ENCODE data around the gene LPCAT2.

The LPCAT2 gene

DNA sequence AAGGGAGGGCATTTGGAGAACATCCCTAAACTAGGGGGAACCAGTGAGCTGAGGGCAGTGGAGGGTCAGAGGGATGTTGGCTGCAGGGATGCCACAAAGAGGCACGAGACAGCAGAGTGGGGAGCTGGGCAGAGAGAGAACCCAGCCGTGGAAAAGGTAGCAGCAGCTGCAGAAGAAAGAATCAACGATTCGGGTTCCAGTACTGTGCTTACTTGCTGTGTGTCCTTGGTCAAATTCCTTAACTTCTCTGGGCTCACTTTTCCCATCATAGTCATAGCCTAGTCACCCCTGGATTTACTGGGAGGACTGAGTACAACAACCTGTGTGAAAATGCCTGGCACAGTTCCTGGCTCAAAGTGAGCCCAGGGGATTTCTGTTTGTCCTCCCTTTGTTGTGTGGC lies 42.7 kb upstream of the LPCAT2 start:
- TF ChIP-seq TEAD4 (IDR thresholded peaks at IDR 0.05) (no peak), FOXM1 (IDR thresholded peaks at IDR 0.05; ENCODE audit: borderline replicate concordance, low read depth) (no peak), TAF1 (IDR thresholded peaks at IDR 0.05; ENCODE audit: low read depth) (no peak), EGR1 (IDR thresholded peaks at IDR 0.05) (no peak), ZBTB7A (IDR thresholded peaks at IDR 0.05; ENCODE audit: low read depth) (no peak), EP300 (IDR thresholded peaks at IDR 0.05; ENCODE audit: borderline replicate concordance) (no peak), TCF12 (IDR thresholded peaks at IDR 0.05; ENCODE audit: low read depth) (no peak)
- TF ChIP-seq, protein P1, sequence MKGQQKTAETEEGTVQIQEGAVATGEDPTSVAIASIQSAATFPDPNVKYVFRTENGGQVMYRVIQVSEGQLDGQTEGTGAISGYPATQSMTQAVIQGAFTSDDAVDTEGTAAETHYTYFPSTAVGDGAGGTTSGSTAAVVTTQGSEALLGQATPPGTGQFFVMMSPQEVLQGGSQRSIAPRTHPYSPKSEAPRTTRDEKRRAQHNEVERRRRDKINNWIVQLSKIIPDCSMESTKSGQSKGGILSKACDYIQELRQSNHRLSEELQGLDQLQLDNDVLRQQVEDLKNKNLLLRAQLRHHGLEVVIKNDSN (IDR thresholded peaks at IDR 0.05): no peak
- TF ChIP-seq, protein P2, sequence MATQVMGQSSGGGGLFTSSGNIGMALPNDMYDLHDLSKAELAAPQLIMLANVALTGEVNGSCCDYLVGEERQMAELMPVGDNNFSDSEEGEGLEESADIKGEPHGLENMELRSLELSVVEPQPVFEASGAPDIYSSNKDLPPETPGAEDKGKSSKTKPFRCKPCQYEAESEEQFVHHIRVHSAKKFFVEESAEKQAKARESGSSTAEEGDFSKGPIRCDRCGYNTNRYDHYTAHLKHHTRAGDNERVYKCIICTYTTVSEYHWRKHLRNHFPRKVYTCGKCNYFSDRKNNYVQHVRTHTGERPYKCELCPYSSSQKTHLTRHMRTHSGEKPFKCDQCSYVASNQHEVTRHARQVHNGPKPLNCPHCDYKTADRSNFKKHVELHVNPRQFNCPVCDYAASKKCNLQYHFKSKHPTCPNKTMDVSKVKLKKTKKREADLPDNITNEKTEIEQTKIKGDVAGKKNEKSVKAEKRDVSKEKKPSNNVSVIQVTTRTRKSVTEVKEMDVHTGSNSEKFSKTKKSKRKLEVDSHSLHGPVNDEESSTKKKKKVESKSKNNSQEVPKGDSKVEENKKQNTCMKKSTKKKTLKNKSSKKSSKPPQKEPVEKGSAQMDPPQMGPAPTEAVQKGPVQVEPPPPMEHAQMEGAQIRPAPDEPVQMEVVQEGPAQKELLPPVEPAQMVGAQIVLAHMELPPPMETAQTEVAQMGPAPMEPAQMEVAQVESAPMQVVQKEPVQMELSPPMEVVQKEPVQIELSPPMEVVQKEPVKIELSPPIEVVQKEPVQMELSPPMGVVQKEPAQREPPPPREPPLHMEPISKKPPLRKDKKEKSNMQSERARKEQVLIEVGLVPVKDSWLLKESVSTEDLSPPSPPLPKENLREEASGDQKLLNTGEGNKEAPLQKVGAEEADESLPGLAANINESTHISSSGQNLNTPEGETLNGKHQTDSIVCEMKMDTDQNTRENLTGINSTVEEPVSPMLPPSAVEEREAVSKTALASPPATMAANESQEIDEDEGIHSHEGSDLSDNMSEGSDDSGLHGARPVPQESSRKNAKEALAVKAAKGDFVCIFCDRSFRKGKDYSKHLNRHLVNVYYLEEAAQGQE (IDR thresholded peaks at IDR 0.05; ENCODE audit: low read depth): no peak
- TF ChIP-seq, protein P3, sequence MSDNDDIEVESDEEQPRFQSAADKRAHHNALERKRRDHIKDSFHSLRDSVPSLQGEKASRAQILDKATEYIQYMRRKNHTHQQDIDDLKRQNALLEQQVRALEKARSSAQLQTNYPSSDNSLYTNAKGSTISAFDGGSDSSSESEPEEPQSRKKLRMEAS (IDR thresholded peaks at IDR 0.05): no peak

DNA sequence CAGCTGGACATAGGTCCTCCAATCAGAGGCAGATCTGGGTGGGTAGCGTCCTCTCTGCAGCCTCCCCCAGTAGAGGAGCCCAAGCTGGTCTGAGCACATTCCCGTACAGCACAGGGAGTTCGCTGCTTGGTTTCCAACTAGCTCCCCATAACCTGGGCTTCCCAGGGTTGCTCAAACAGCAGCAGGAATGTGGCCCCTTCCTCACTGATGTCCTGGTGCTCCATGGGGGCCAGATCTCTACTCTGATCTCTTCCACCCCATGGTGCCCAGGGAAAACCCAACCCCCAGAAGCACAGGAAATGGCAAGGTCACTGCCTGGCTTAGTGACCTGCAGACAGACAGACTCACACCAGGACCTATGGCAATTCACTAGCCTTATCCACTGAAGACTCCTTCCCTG lies 41.0 kb upstream of the LPCAT2 start:
- TF ChIP-seq TCF12 (IDR thresholded peaks at IDR 0.05; ENCODE audit: low read depth) (no peak), NFIC (IDR thresholded peaks at IDR 0.05) (no peak), RAD21 (IDR thresholded peaks at IDR 0.05; ENCODE audit: low read depth) (no peak), YY1 (IDR thresholded peaks at IDR 0.05; ENCODE audit: low read depth) (no peak), CEBPB (IDR thresholded peaks at IDR 0.05) (no peak), TEAD4 (IDR thresholded peaks at IDR 0.05) (no peak), CREB1 (IDR thresholded peaks at IDR 0.05; ENCODE audit: low read depth) (no peak), ZBTB7A (IDR thresholded peaks at IDR 0.05; ENCODE audit: low read depth) (no peak), FOXM1 (IDR thresholded peaks at IDR 0.05; ENCODE audit: borderline replicate concordance, low read depth) (no peak), EP300 (IDR thresholded peaks at IDR 0.05; ENCODE audit: borderline replicate concordance) (no peak), TAF1 (IDR thresholded peaks at IDR 0.05; ENCODE audit: low read depth) (no peak)
- TF ChIP-seq, protein P3 (IDR thresholded peaks at IDR 0.05): no peak
- TF ChIP-seq, protein P1 (IDR thresholded peaks at IDR 0.05): no peak
- TF ChIP-seq, protein P2 (IDR thresholded peaks at IDR 0.05; ENCODE audit: low read depth): no peak

DNA sequence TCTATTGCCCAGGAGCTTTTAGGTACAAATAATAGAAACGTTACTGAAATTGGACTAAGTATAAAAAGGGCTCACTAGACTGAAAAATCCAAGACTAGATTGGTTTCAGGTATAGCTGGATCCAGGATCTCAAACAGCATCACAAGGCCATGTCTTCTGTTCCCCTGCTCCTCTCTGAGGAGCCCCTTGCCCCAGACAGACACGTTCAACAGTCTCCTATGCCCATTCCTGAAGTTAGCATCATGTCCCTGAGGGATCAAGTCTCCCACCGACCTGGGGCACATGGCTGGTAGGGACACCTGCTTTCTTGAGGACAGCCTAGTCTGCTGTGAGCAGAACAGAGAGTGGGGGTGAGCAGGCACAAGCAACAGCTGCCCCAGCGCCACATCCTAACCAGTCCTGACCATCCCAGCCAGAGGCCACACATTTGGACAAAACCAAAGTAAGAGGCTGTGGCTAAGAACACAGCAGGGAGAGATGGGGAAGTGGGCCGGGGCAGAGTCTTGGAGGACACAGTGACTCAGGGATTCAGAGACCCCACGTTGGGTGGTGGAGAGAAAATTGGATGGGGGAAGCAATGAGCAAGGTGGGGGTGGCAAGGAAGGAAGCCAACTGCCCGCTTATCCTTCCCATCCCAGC lies 40.4 kb upstream of the LPCAT2 start:
- TF ChIP-seq, protein P3 (IDR thresholded peaks at IDR 0.05): no peak
- no peak for TF ChIP-seq EGR1 (IDR thresholded peaks at IDR 0.05)
- TF ChIP-seq ZBTB7A (IDR thresholded peaks at IDR 0.05; ENCODE audit: low read depth): no peak
- TF ChIP-seq, protein P2 (IDR thresholded peaks at IDR 0.05; ENCODE audit: low read depth): no peak
- no peak for TF ChIP-seq EP300 (IDR thresholded peaks at IDR 0.05; ENCODE audit: borderline replicate concordance)
- TF ChIP-seq YY1 (IDR thresholded peaks at IDR 0.05; ENCODE audit: low read depth): no peak
- no peak for TF ChIP-seq TCF12 (IDR thresholded peaks at IDR 0.05; ENCODE audit: low read depth)
- no peak for TF ChIP-seq NFIC (IDR thresholded peaks at IDR 0.05)
- TF ChIP-seq TAF1 (IDR thresholded peaks at IDR 0.05; ENCODE audit: low read depth): no peak
- TF ChIP-seq TEAD4 (IDR thresholded peaks at IDR 0.05): no peak
- no peak for TF ChIP-seq CREB1 (IDR thresholded peaks at IDR 0.05; ENCODE audit: low read depth)
- TF ChIP-seq CEBPB (IDR thresholded peaks at IDR 0.05): no peak
- TF ChIP-seq, protein P1 (IDR thresholded peaks at IDR 0.05): no peak
- no peak for TF ChIP-seq RAD21 (IDR thresholded peaks at IDR 0.05; ENCODE audit: low read depth)
- TF ChIP-seq FOXM1 (IDR thresholded peaks at IDR 0.05; ENCODE audit: borderline replicate concordance, low read depth): no peak
